H1 (cell line): Measurements from ENCODE around the gene NECTIN1. TPM values are rescaled to one million over a fixed set of nuclear protein-coding genes. Genes with fewer than 3 reads are reported as not detected.
A peak's percentile ranks its signal among the peaks of the same experiment; 100 is the strongest.

Experiments
- CTCF ChIA-PET: fragments of 300-600 bp; sonication (Branson Sonifier 250); formaldehyde crosslinking; loops from one replicate; lab custom pipeline; 2021; ENCODE audit not compliant: partially characterized antibody; lab: Charles Lee
- POLR2A ChIA-PET: fragments of 300-600 bp; sonication (Branson Sonifier 250); formaldehyde crosslinking; loops from one replicate; lab custom pipeline; 2021; ENCODE audit warnings: inconsistent platforms; ENCODE audit not compliant: partially characterized antibody; lab: Charles Lee
- DNase-seq, 2 experiments: peaks; one replicate each; pipeline versions ENCODE4 v3.0.0 to v3.0.0-alpha.2; 2010 to 2022; ENCODE audit warnings: low spot score in 2 of 2, low read depth in 1 of 2, mixed read lengths in 1 of 2
- FAIRE-seq: peaks from 2 replicates; lab custom pipeline; 2011; peaks lifted over from hg19 to GRCh38; lab: Jason Lieb, UNC
- H2AFZ ChIP-seq: 2 replicates; pipeline ENCODE4 v1.8.1; 2012; ENCODE audit warnings: low read length, inconsistent platforms
- H2AK5ac ChIP-seq: 2 replicates; pipeline ENCODE4 v1.6.1; 2013; ENCODE audit warnings: low read depth, low read length
- H2BK120ac ChIP-seq: replicated peaks from 2 replicates; pipeline ENCODE3; 2013; ENCODE audit warnings: low read depth, low read length, inconsistent platforms
- H2BK12ac ChIP-seq: 2 replicates; pipeline ENCODE4 v1.6.1; 2013; ENCODE audit warnings: low read depth, low read length
- H2BK15ac ChIP-seq: 2 replicates; pipeline ENCODE4 v1.6.1; 2013; ENCODE audit warnings: low read length
- H2BK20ac ChIP-seq: 2 replicates; pipeline ENCODE4 v1.6.1; 2013; ENCODE audit warnings: low read length
- H2BK5ac ChIP-seq: 2 replicates; pipeline ENCODE4 v1.6.1; 2013; ENCODE audit warnings: low read depth, low read length
- H3K14ac ChIP-seq: 2 replicates; pipeline ENCODE4 v1.6.1; 2013; ENCODE audit warnings: inconsistent platforms; ENCODE audit not compliant: insufficient read length
- H3K18ac ChIP-seq: 2 replicates; pipeline ENCODE4 v1.6.1; 2013; ENCODE audit warnings: low read length; ENCODE audit errors: extremely low read depth
- H3K23ac ChIP-seq: 2 replicates; pipeline ENCODE4 v1.6.1; 2013; ENCODE audit warnings: inconsistent platforms; ENCODE audit not compliant: insufficient read length
- H3K23me2 ChIP-seq: 2 replicates; pipeline ENCODE4 v1.6.1; 2013; ENCODE audit warnings: low read depth, low read length
- H3K27ac ChIP-seq: 2 replicates; pipeline ENCODE4 v1.6.1; 2011; ENCODE audit warnings: low read depth, low read length, inconsistent platforms
- H3K27me3 ChIP-seq, 4 experiments: replicated peaks in 1 of 4; 1 replicate in 1 of 4; 2 replicates in 3 of 4; pipeline versions ENCODE4 v1.6.1 to v1.8.1; 2011 to 2013; ENCODE audit warnings: low read length in 3 of 4, mild to moderate bottlenecking in 3 of 4, inconsistent platforms in 2 of 4, mixed read lengths in 2 of 4, moderate library complexity in 1 of 4; ENCODE audit not compliant: control insufficient read depth in 3 of 4, insufficient read depth in 3 of 4; ENCODE audit errors: extremely low read depth in 1 of 4
- H3K36me3 ChIP-seq, 4 experiments: 2 replicates each; pipeline versions ENCODE4 v1.6.1 to v1.8.1; 2011 to 2013; ENCODE audit warnings: mild to moderate bottlenecking in 4 of 4, low read length in 3 of 4, moderate library complexity in 2 of 4, control low read depth in 1 of 4, inconsistent platforms in 1 of 4; ENCODE audit not compliant: insufficient read depth in 4 of 4, control insufficient read depth in 2 of 4
- H3K4ac ChIP-seq: replicated peaks from 2 replicates; pipeline ENCODE3; 2013; ENCODE audit warnings: low read length, low read depth, mixed read lengths, inconsistent platforms; ENCODE audit not compliant: insufficient read length
- H3K4me1 ChIP-seq, 4 experiments: replicated peaks in 1 of 4; 1 replicate in 1 of 4; 2 replicates in 3 of 4; pipeline versions ENCODE4 v1.6.1 to v1.8.1; 2011 to 2013; ENCODE audit warnings: low read length in 3 of 4, inconsistent platforms in 2 of 4, mixed read lengths in 1 of 4; ENCODE audit not compliant: insufficient read depth in 4 of 4, control insufficient read depth in 3 of 4
- H3K4me2 ChIP-seq, 2 experiments: 2 replicates each; pipeline versions ENCODE4 v1.6.1 to v1.8.1; 2011 to 2013; ENCODE audit warnings: low read depth in 2 of 2, low read length in 2 of 2, control low read depth in 1 of 2, inconsistent platforms in 1 of 2, mild to moderate bottlenecking in 1 of 2; ENCODE audit not compliant: insufficient read depth in 1 of 2
- H3K4me3 ChIP-seq, 4 experiments: fragments of 200-600, 300-600 bp in 1 of 4; sonication (generic), shearing (Covaris generic), sonication (Bioruptor Twin) in 1 of 4; 2 replicates each; pipeline versions ENCODE4 v1.5.1 to v1.8.1; 2011 to 2016; ENCODE audit warnings: low read length in 4 of 4, low read depth in 3 of 4, control low read depth in 2 of 4, inconsistent platforms in 2 of 4, mild to moderate bottlenecking in 2 of 4, mixed read lengths in 1 of 4, moderate library complexity in 1 of 4; ENCODE audit not compliant: insufficient read depth in 2 of 4; ENCODE audit errors: extremely low read depth in 1 of 4
- H3K56ac ChIP-seq: replicated peaks from 2 replicates; pipeline ENCODE3; 2013; ENCODE audit warnings: low read depth, mild to moderate bottlenecking, mixed read lengths, low read length, inconsistent platforms; ENCODE audit not compliant: insufficient read length
- H3K79me1 ChIP-seq: 2 replicates; pipeline ENCODE4 v1.6.1; 2013; ENCODE audit warnings: low read depth, low read length, control low read depth
- H3K79me2 ChIP-seq, 2 experiments: 2 replicates each; pipeline versions ENCODE4 v1.6.1 to v1.8.1; 2012 to 2013; ENCODE audit warnings: low read length in 2 of 2, mild to moderate bottlenecking in 2 of 2, inconsistent platforms in 1 of 2; ENCODE audit not compliant: insufficient read depth in 2 of 2, control insufficient read depth in 1 of 2
- H3K9ac ChIP-seq, 4 experiments: replicated peaks in 1 of 4; 1 replicate in 1 of 4; 2 replicates in 3 of 4; pipeline versions ENCODE4 v1.6.1 to v1.8.1; 2011 to 2013; ENCODE audit warnings: low read depth in 3 of 4, low read length in 3 of 4, control low read depth in 2 of 4, mild to moderate bottlenecking in 2 of 4, moderate library complexity in 2 of 4, inconsistent platforms in 1 of 4; ENCODE audit errors: extremely low read depth in 1 of 4
- H3K9me3 ChIP-seq, 2 experiments: 2 replicates each; pipeline versions ENCODE4 v1.6.1 to v1.8.1; 2012 to 2013; ENCODE audit warnings: mild to moderate bottlenecking in 2 of 2, moderate library complexity in 2 of 2, control low read depth in 1 of 2, inconsistent platforms in 1 of 2, low read depth in 1 of 2, low read length in 1 of 2, mixed read lengths in 1 of 2; ENCODE audit not compliant: insufficient read depth in 2 of 2
- H4K20me1 ChIP-seq, 2 experiments: replicated peaks in 1 of 2; 2 replicates each; pipeline versions ENCODE3 to v1.8.1; 2011 to 2013; ENCODE audit warnings: inconsistent platforms in 2 of 2, low read length in 2 of 2, mild to moderate bottlenecking in 1 of 2; ENCODE audit not compliant: insufficient read depth in 2 of 2, control insufficient read depth in 1 of 2
- H4K5ac ChIP-seq: 2 replicates; pipeline ENCODE4 v1.6.1; 2013; ENCODE audit warnings: low read length, low read depth, mixed read lengths, inconsistent platforms; ENCODE audit not compliant: insufficient read length
- H4K8ac ChIP-seq: 2 replicates; pipeline ENCODE4 v1.8.0; 2013; ENCODE audit warnings: mild to moderate bottlenecking, moderate library complexity, low read length, inconsistent platforms; ENCODE audit not compliant: insufficient read depth; ENCODE audit errors: extremely low read depth
- H4K91ac ChIP-seq: replicated peaks from 2 replicates; pipeline ENCODE3; 2013; ENCODE audit warnings: low read length, mixed read lengths, inconsistent platforms; ENCODE audit not compliant: insufficient read length
- GABPA ChIP-seq: IDR thresholded peaks from 2 replicates; pipeline ENCODE4 v1.6.1; 2011; ENCODE audit warnings: mild to moderate bottlenecking, low read length, moderate library complexity, borderline replicate concordance; ENCODE audit not compliant: insufficient read depth
- RAD21 ChIP-seq, 2 experiments: IDR thresholded peaks in 1 of 2; conservative IDR thresholded peaks in 1 of 2; 2 replicates each; pipeline ENCODE4 v1.6.1; 2011; ENCODE audit warnings: low read depth in 2 of 2, low read length in 2 of 2, improper control_type of control experiment in 1 of 2, inconsistent platforms in 1 of 2, mild to moderate bottlenecking in 1 of 2, moderate library complexity in 1 of 2
- RBBP5 ChIP-seq: IDR thresholded peaks from 2 replicates; pipeline ENCODE4 v1.7.1; 2012; ENCODE audit warnings: low read depth, mild to moderate bottlenecking, inconsistent platforms, low read length, moderate library complexity, borderline replicate concordance
- SIX5 ChIP-seq: IDR thresholded peaks from 2 replicates; pipeline ENCODE4 v1.6.1; 2011; ENCODE audit warnings: mild to moderate bottlenecking, low read depth, low read length
- TAF1 ChIP-seq: IDR thresholded peaks from 2 replicates; pipeline ENCODE4 v1.6.1; 2011; ENCODE audit warnings: mild to moderate bottlenecking, low read depth, low read length
- YY1 ChIP-seq: IDR thresholded peaks from 2 replicates; pipeline ENCODE4 v1.6.1; 2011; ENCODE audit warnings: low read depth, mild to moderate bottlenecking, low read length
- WGBS, 2 experiments: shearing (Covaris generic) in 1 of 2; methylation state at CpG; one replicate each; pipeline versions ENCODE4 v1.1.6 to v1.1.7; 2013 to 2015; ENCODE audit warnings: low lambda C conversion rate in 2 of 2, mixed read lengths in 2 of 2, inconsistent platforms in 1 of 2, low coverage in 1 of 2, missing lambda C conversion rate in 1 of 2; ENCODE audit not compliant: insufficient replicate concordance in 2 of 2, insufficient coverage in 1 of 2, insufficient read length in 1 of 2; ENCODE audit errors: extremely low coverage in 1 of 2, missing lambda C conversion rate in 1 of 2; 5-methylcytosine and 5-hydroxymethylcytosine counted together
- polyA plus RNA-seq, 7 experiments: library from polyadenylated mRNA; depleted of rRNA in 3 of 7; stranded (reverse) in 5 of 7; unstranded in 2 of 7; fragments of >200 nt in 5 of 7; fragments of 200-250 nt in 2 of 7; gene quantifications; 1 replicate in 5 of 7; 2 replicates in 1 of 7; 4 replicates in 1 of 7; pipeline versions ENCODE4 v1.2.1 to v1.2.3, GENCODE V29; 2011 to 2013; ENCODE audit warnings: missing spikeins in 2 of 7, mixed read lengths in 2 of 7
- total RNA-seq: library from RNA; stranded (reverse); fragmentation: NEBNext Ultra II Directional; extraction: Animal tissue kit (Norgen Biotek cat#: 25700); gene quantifications from 2 replicates; pipeline ENCODE4 v1.2.1, GENCODE V29; 2021

The NECTIN1 gene
- total and polyA plus RNA-seq, 2 of the 8 experiments (the other 6 are each of a cell fraction or from before 2014, with no cell fraction given): 43.2 to 97.7 TPM

DNA sequence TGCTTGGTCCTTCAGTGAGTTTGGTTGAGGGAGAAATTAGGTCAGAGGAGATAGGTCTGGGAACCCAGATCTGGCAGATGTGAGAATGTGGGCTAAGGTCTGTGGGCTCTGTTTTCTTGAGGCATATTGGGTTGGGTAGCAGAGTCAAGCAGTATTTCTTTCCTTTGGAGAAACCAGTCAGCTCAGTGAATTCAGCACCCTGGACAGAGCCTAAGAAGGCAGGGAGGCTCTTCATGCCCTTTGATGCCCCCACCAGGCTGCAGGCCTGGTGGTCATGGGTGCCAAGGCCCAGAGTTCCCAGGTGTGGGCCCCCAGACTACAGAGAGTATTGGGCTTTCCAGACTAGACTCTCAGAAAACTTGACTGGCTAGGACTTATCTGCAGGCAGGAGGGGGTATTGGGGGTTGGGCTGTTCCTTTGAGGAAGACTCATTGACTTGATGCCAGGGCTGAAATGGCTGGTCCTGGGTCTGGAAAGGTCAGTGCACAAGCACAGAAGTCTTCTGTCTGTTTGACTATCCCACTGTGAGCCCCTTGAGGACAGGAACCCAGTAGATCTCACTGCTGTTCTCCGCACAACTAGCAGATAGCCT lies 45.3 kb upstream of the NECTIN1 start:
- no peak overlapping the region for H4K8ac ChIP-seq
- H2AFZ ChIP-seq: no peak overlapping the region
- no peak overlapping the region for H4K91ac ChIP-seq
- H3K4ac ChIP-seq: no peak overlapping the region
- H2BK12ac ChIP-seq: no peak overlapping the region
- FAIRE-seq (peak; percentile 66), DNase-seq (no peak)
- H2BK5ac ChIP-seq: no peak overlapping the region
- H3K9ac ChIP-seq: no peak overlapping the region
- CTCF ChIA-PET: interaction anchor here (0.7 to 2.8 kb wide), 11 partner anchors 10 to 881 kb away, joined by 3 to 12 read pairs (median 4); partner anchors contain the start of gene NECTIN1
- POLR2A ChIA-PET: no interaction called here
- H3K27me3 ChIP-seq: peaks cover 0 to 3% (median 0%) of the 10 kb centered on the region in 4 experiments; a peak in 1 of 7 replicates
- no peak overlapping the region for H2AK5ac ChIP-seq
- no peaks in the 10 kb centered on the region for H3K9me3 ChIP-seq
- no peak overlapping the region for H3K14ac ChIP-seq
- no peaks in the 10 kb centered on the region for H3K23me2 ChIP-seq
- no peaks in the 10 kb centered on the region; a peak in 1 of 7 replicates for H3K4me1 ChIP-seq
- no peak overlapping the region for H2BK15ac ChIP-seq
- H4K5ac ChIP-seq: no peak overlapping the region
- no peak overlapping the region for H3K56ac ChIP-seq
- H3K79me1 ChIP-seq: no peaks in the 10 kb centered on the region
- no peak overlapping the region for H3K4me2 ChIP-seq
- no peak overlapping the region for H2BK120ac ChIP-seq
- no peak overlapping the region for H2BK20ac ChIP-seq
- H4K20me1 ChIP-seq: peaks cover 0 to 5% of the 10 kb centered on the region in 2 experiments
- WGBS, 2 experiments: 67% methylated on average over 1 of the region's 1 CpG; no CpG with 5 or more reads in 1 of the 2 experiments
- TF ChIP-seq RAD21 (IDR thresholded peaks at IDR 0.05 in 1 of 2, conservative IDR thresholded peaks at IDR 0.05 in 1 of 2; ENCODE audit: low read depth in 2 of 2, low read length in 2 of 2) (peak in 1 of 2 experiments; percentile 37; a peak in 1 of 4 replicates), SIX5 (no peak), GABPA (0 out of 2 replicates have a peak, but pooled peaks have one; percentile 49), RBBP5 (no peak), YY1 (0 out of 2 replicates have a peak, but pooled peaks have one; percentile 35), TAF1 (no peak)
- no peak overlapping the region for H3K23ac ChIP-seq
- H3K36me3 ChIP-seq: no peaks in the 10 kb centered on the region
- H3K18ac ChIP-seq: no peak overlapping the region
- H3K4me3 ChIP-seq: no peak overlapping the region
- H3K27ac ChIP-seq: no peak overlapping the region
- no peaks in the 10 kb centered on the region for H3K79me2 ChIP-seq
